K562 (cell line): ENCODE data around the gene WDR64. TPM values are rescaled to one million over a fixed set of nuclear protein-coding genes. Genes with fewer than 3 reads are reported as not detected.

Source experiments
- ATAC-seq: fragments of 200-7000 bp; cut with Tn5 transposase; 3 replicates; pipeline ENCODE4 v1.9.1; 2020; ENCODE audit warnings: moderate library complexity
- BruUV-seq: library from RNA; stranded (reverse); fragments of 400-500 nt; replicated peaks from 2 replicates; lab custom pipeline; 2021; lab: Mats Ljungman, UMichigan
- CTCF ChIA-PET: fragments of 300-600 bp; formaldehyde crosslinking; extraction: SDS; loops from one replicate; lab custom pipeline; 2021; ENCODE audit warnings: low intra/inter-chr PET ratio; lab: Yijun Ruan, JAX
- POLR2A ChIA-PET: fragments of 300-600, 350-650 bp; sonication (Branson Sonifier 250); formaldehyde crosslinking; extraction: SDS; loops from one replicate; lab custom pipeline; 2021; ENCODE audit warnings: antibody characterized with exemption, inconsistent platforms; lab: Yijun Ruan, JAX
- DNase-seq, 4 experiments: peaks; one replicate each; pipeline versions ENCODE4 v3.0.0 to v3.0.0-alpha.2; 2011 to 2018; ENCODE audit warnings: low spot score in 3 of 4, mixed read lengths in 3 of 4; ENCODE audit errors: extremely low read depth in 1 of 4
- FAIRE-seq: peaks from 2 replicates; lab custom pipeline; 2011; peaks lifted over from hg19 to GRCh38; lab: Jason Lieb, UNC
- H2AFZ ChIP-seq: 2 replicates; pipeline ENCODE4 v1.6.0; 2011; ENCODE audit warnings: low read depth, low read length, control low read depth, inconsistent platforms
- H3K27ac ChIP-seq: fragments of 200-600 bp; 3 replicates; pipeline ENCODE4 v1.8.0; 2011; ENCODE audit warnings: low read depth, mild to moderate bottlenecking, control low read depth, inconsistent platforms, low read length, moderate library complexity, mixed read lengths; ENCODE audit errors: extremely low read depth
- H3K27me3 ChIP-seq, 2 experiments: fragments of 300-600 bp in 1 of 2; 2 replicates in 1 of 2; 3 replicates in 1 of 2; pipeline versions ENCODE4 v1.6.0 to v1.8.0; 2011; ENCODE audit warnings: inconsistent platforms in 2 of 2, low read length in 2 of 2, mild to moderate bottlenecking in 1 of 2, mixed read lengths in 1 of 2, moderate library complexity in 1 of 2; ENCODE audit not compliant: control insufficient read depth in 2 of 2, insufficient read depth in 2 of 2
- H3K36me3 ChIP-seq: fragments of 300-600 bp; 3 replicates; pipeline ENCODE4 v1.8.0; 2011; ENCODE audit warnings: mild to moderate bottlenecking, low read length, inconsistent platforms; ENCODE audit not compliant: control insufficient read depth, insufficient read depth
- H3K4me1 ChIP-seq, 2 experiments: fragments of 200-600 bp in 1 of 2; replicated peaks in 1 of 2; 2 replicates in 1 of 2; 3 replicates in 1 of 2; pipeline versions ENCODE4 v1.5.1 to v1.8.0; 2011; ENCODE audit warnings: inconsistent platforms in 2 of 2, low read length in 2 of 2, mild to moderate bottlenecking in 1 of 2, mixed read lengths in 1 of 2, moderate library complexity in 1 of 2; ENCODE audit not compliant: control insufficient read depth in 2 of 2, insufficient read depth in 2 of 2
- H3K4me2 ChIP-seq: 2 replicates; pipeline ENCODE4 v1.6.1; 2011; ENCODE audit warnings: low read length, control low read depth, inconsistent platforms, mixed read lengths; ENCODE audit not compliant: insufficient read depth
- H3K4me3 ChIP-seq: fragments of 200-600 bp; sonication (generic), shearing (Covaris generic); 2 replicates; pipeline ENCODE4 v1.5.1; 2016; ENCODE audit warnings: control low read depth, inconsistent platforms
- H3K79me2 ChIP-seq: fragments of 200-600 bp; 3 replicates; pipeline ENCODE4 v1.8.0; 2011; ENCODE audit warnings: low read length, inconsistent platforms; ENCODE audit not compliant: control insufficient read depth, insufficient read depth
- H3K9ac ChIP-seq, 2 experiments: 2 replicates each; pipeline versions ENCODE4 v1.6.0 to v1.6.1; 2011; ENCODE audit warnings: low read depth in 2 of 2, low read length in 2 of 2, control low read depth in 1 of 2, inconsistent platforms in 1 of 2, mild to moderate bottlenecking in 1 of 2, mixed read lengths in 1 of 2; ENCODE audit not compliant: insufficient read depth in 1 of 2
- H3K9me1 ChIP-seq: one replicate; pipeline ENCODE4 v1.6.0; 2011; ENCODE audit warnings: inconsistent platforms, mild to moderate bottlenecking, low read length, moderate library complexity; ENCODE audit not compliant: control insufficient read depth, insufficient read depth
- H3K9me3 ChIP-seq: replicated peaks from 2 replicates; pipeline ENCODE4 v1.5.1; 2011; ENCODE audit warnings: low read depth, low read length, inconsistent platforms; ENCODE audit not compliant: control insufficient read depth, insufficient read depth
- H4K20me1 ChIP-seq: replicated peaks from 2 replicates; pipeline ENCODE4 v1.6.1; 2011; ENCODE audit warnings: low read length, inconsistent platforms, mixed read lengths; ENCODE audit not compliant: control insufficient read depth, insufficient read depth
- ARID1B ChIP-seq: fragments of 450-650 bp; IDR thresholded peaks from 2 replicates; pipeline ENCODE4 v1.6.1; 2016; ENCODE audit warnings: antibody characterized with exemption, mild to moderate bottlenecking, inconsistent platforms
- BHLHE40 ChIP-seq: IDR thresholded peaks from 2 replicates; pipeline ENCODE4 v1.6.1; 2011; ENCODE audit warnings: low read length, improper control_type of control experiment
- CBX3 ChIP-seq, 2 experiments: IDR thresholded peaks; 1 replicate in 1 of 2; 2 replicates in 1 of 2; pipeline ENCODE4 v1.6.1; 2012; ENCODE audit warnings: inconsistent platforms in 2 of 2, low read length in 2 of 2, borderline replicate concordance in 1 of 2, control low read depth in 1 of 2
- CHAMP1 ChIP-seq: fragments of 450-650 bp; IDR thresholded peaks from 2 replicates; pipeline ENCODE4 v1.6.1; 2016; ENCODE audit warnings: mild to moderate bottlenecking
- CTCF ChIP-seq, 3 experiments: IDR thresholded peaks in 2 of 3; conservative IDR thresholded peaks in 1 of 3; 2 replicates each; pipeline ENCODE4 v1.5.1; 2011 to 2012; ENCODE audit warnings: low read length in 3 of 3, mild to moderate bottlenecking in 3 of 3, control low read depth in 2 of 3, improper control_type of control experiment in 1 of 3, inconsistent platforms in 1 of 3, low read depth in 1 of 3, mixed read lengths in 1 of 3, moderate library complexity in 1 of 3; ENCODE audit not compliant: insufficient read depth in 2 of 3
- CXXC5 ChIP-seq: fragments of 250-450 bp; sonication (Bioruptor Pico); IDR thresholded peaks from 2 replicates; pipeline ENCODE4 v1.8.0; 2022; ENCODE audit warnings: inconsistent platforms, mild to moderate bottlenecking, moderate library complexity
- DEAF1 ChIP-seq: fragments of 450-650 bp; formaldehyde crosslinking; IDR thresholded peaks from 2 replicates; pipeline ENCODE4 v1.4.0; 2020; ENCODE audit warnings: mild to moderate bottlenecking, moderate library complexity
- GABPA ChIP-seq: fragments of 200-800 bp; sonication (Bioruptor generic); conservative IDR thresholded peaks from 2 replicates; pipeline ENCODE4 v1.6.1; 2016; ENCODE audit warnings: low read depth, missing genetic modification characterization, missing compliant biosample characterization
- L3MBTL2 ChIP-seq: fragments of 450-650 bp; IDR thresholded peaks from 2 replicates; pipeline ENCODE4 v1.6.1; 2016; ENCODE audit warnings: mild to moderate bottlenecking, moderate library complexity
- MTA1 ChIP-seq: fragments of 450-650 bp; IDR thresholded peaks from 2 replicates; pipeline ENCODE4 v1.6.1; 2017; ENCODE audit warnings: borderline replicate concordance
- MTA3 ChIP-seq: fragments of 450-650 bp; formaldehyde crosslinking; IDR thresholded peaks from 2 replicates; pipeline ENCODE4 v1.6.1; 2017; ENCODE audit warnings: mild to moderate bottlenecking, borderline replicate concordance
- PTRF ChIP-seq: fragments of 450-650 bp; IDR thresholded peaks from 2 replicates; pipeline ENCODE4 v1.6.1; 2016; ENCODE audit warnings: mild to moderate bottlenecking, missing genetic modification characterization, missing compliant biosample characterization
- RB1 ChIP-seq: fragments of 450-650 bp; IDR thresholded peaks from 2 replicates; pipeline ENCODE4 v1.6.1; 2017; ENCODE audit warnings: low read depth, mild to moderate bottlenecking
- SMARCA4 ChIP-seq: fragments of 450-650 bp; IDR thresholded peaks from 2 replicates; pipeline ENCODE4 v1.6.1; 2016
- SOX6 ChIP-seq: fragments of 450-650 bp; IDR thresholded peaks from 2 replicates; pipeline ENCODE4 v1.6.1; 2014; ENCODE audit warnings: mild to moderate bottlenecking
- ZEB2 ChIP-seq: fragments of 450-650 bp; IDR thresholded peaks from 2 replicates; pipeline ENCODE4 v1.6.1; 2016
- ZNF175 ChIP-seq: fragments of 200-800 bp; sonication (Bioruptor generic); IDR thresholded peaks from 2 replicates; pipeline ENCODE4 v1.6.1; 2016; ENCODE audit warnings: low read depth, mild to moderate bottlenecking, missing genetic modification characterization, missing compliant biosample characterization
- WGBS: fragments of 100-300 bp; shearing (Covaris generic); methylation state at CpG from one replicate; pipeline ENCODE4 v1.1.6; 2016; ENCODE audit warnings: low coverage, mixed read lengths; ENCODE audit not compliant: insufficient coverage; ENCODE audit errors: missing lambda C conversion rate; 5-methylcytosine and 5-hydroxymethylcytosine counted together
- in situ Hi-C: fragments of 300-500 bp; cut with MboI; formaldehyde crosslinking; loops from 4 replicates; pipeline ENCODE4 v1.15.0; 2018; ENCODE audit warnings: inconsistent platforms, mixed read lengths
- intact Hi-C: fragments of 100-400 bp; cut with micrococcal nuclease; formaldehyde crosslinking; loops from 2 replicates; pipeline ENCODE4 v1.14.2; 2022
- polyA plus RNA-seq, 8 experiments: library from polyadenylated mRNA; depleted of rRNA in 4 of 8; stranded (reverse) in 5 of 8; unstranded in 3 of 8; fragments of >200 nt; fragmentation: Nextera tagmentation in 2 of 8; fragmentation: Illumina TruSeq in 1 of 8; extraction: Ambion mirVana in 2 of 8; extraction: Trizol in 1 of 8; gene quantifications; 2 replicates each; pipeline versions ENCODE4 v1.2.1 to v1.2.3, GENCODE V29; 2011 to 2014; ENCODE audit warnings: inconsistent platforms in 1 of 8, missing spikeins in 1 of 8
- total RNA-seq, 7 experiments: library from RNA; depleted of rRNA in 6 of 7; stranded (reverse); fragments of >200 nt in 6 of 7; fragmentation: Illumina TruSeq in 2 of 7; extraction: Trizol in 2 of 7; gene quantifications; 2 replicates each; pipeline versions ENCODE4 v1.2.1 to v1.2.3, GENCODE V29; 2011 to 2021; ENCODE audit warnings: low replicate concordance in 1 of 7

WDR64 gene
- total and polyA plus RNA-seq, 9 of the 15 experiments (the other 6 are each of a cell fraction or from before 2014, with no cell fraction given): 0.06 to 0.29 (median 0.19) TPM; not detected in 5

GRCh38 chr1:241611063-241611462 lies 41.0 kb upstream of the WDR64 start:
- Histone ChIP-seq H4K20me1 (no peaks in the 10 kb centered on the region), H3K36me3 (no peaks in the 10 kb centered on the region), H3K9me3 (no peaks in the 10 kb centered on the region), H3K9me1 (no peaks in the 10 kb centered on the region), H3K27ac (no peak overlapping the region), H3K27me3 (no peaks in the 10 kb centered on the region), H3K4me3 (no peak overlapping the region), H3K9ac (no peak overlapping the region), H3K4me1 (peaks cover 7 to 24% of the 10 kb centered on the region in 2 experiments), H2AFZ (peak overlapping the region; percentile 51), H3K79me2 (no peaks in the 10 kb centered on the region), H3K4me2 (peak overlapping the region; percentile 13; the same call in 1 of the 2 replicates)
- ChIA-PET POLR2A (interaction anchor here (0.6 to 1.4 kb wide), 9 partner anchors 12 to 343 kb away, joined by 3 to 5 read pairs (median 3); no protein-coding TSS in a partner anchor), CTCF (interaction anchor here (0.5 to 2.8 kb wide), 10 partner anchors 16 to 406 kb away, joined by 3 to 25 read pairs (median 4); partner anchors contain the start of gene MAP1LC3C)
- peak; percentile 61 to 90 (median 70) for DNase-seq
- intact Hi-C loops: loop anchor here (1.0 to 2.0 kb wide), 7 partner anchors 16 to 406 kb away; no protein-coding TSS in a partner anchor
- 4% methylated on average over 3 of the region's 3 CpGs for WGBS
- in situ Hi-C loops: loop anchor here (25.0 kb wide), 1 partner anchor 376 kb away; the partner anchor contains the start of gene MAP1LC3C
- no TSS peak for BruUV-seq
- peak; percentile 93 for ATAC-seq
- FAIRE-seq: peak; percentile 78
- TF ChIP-seq ZEB2 (peak; percentile 65), CHAMP1 (peak; percentile 55; the same call in 1 of the 2 replicates), ARID1B (peak; percentile 29; the same call in 1 of the 2 replicates), SOX6 (peak; percentile 74; the same call in 1 of the 2 replicates), ZNF175 (CRISPR knock-in tag) (no peak), L3MBTL2 (peak; percentile 82), DEAF1 (peak; percentile 88), CBX3 (IDR thresholded peaks at IDR 0.05; ENCODE audit: borderline replicate concordance in 1 of 2, low read length in 2 of 2) (peak in 1 of 2 experiments; percentile 77; a peak in 2 of 3 replicates), MTA1 (0 out of 2 replicates have a peak, but pooled peaks have one; percentile 11), SMARCA4 (peak; percentile 56), CXXC5 (CRISPR knock-in tag) (peak; percentile 51), RB1 (no peak), MTA3 (peak; percentile 61; the same call in 1 of the 2 replicates), CTCF (IDR thresholded peaks at IDR 0.05 in 2 of 3, conservative IDR thresholded peaks at IDR 0.05 in 1 of 3; ENCODE audit: insufficient read depth in 2 of 3, low read depth in 1 of 3, low read length in 3 of 3) (peak; percentile 56 to 83 (median 68); a peak in 5 of 6 replicates), GABPA (0 out of 2 replicates have a peak, but pooled peaks have one; percentile 13), BHLHE40 (peak; percentile 52; the same call in 1 of the 2 replicates), PTRF (tag) (0 out of 2 replicates have a peak, but pooled peaks have one; percentile 1)
